T1000 (cell line): ENCODE data around the gene MRFAP1L1.
A peak's percentile ranks its signal among the peaks of the same experiment; 100 is the strongest.
"Not testable (repeated sequence)": the region's sequence is repeated elsewhere in the genome, so short reads cannot be mapped to it uniquely, and the experiment has no call there.

Source experiments
- DNase-seq: peaks from one replicate; lab custom pipeline; 2025; ENCODE audit warnings: mixed read lengths; lab: John Stamatoyannopoulos, UW

The MRFAP1L1 gene

GRCh38 chr4:6734165-6734786 lies 24.6 kb upstream of the MRFAP1L1 start:
- no peak for DNase-seq

GRCh38 chr4:6733358-6734164 lies 23.9 kb upstream of the MRFAP1L1 start:
- DNase-seq: no peak

- no peak for DNase-seq
Observed at GRCh38 chr4:6732441-6733357, 23.0 kb upstream of the MRFAP1L1 start.

- DNase-seq: no peak
Observed at GRCh38 chr4:6731780-6732179, 22.1 kb upstream of the MRFAP1L1 start.

GRCh38 chr4:6731318-6731675 lies 21.6 kb upstream of the MRFAP1L1 start:
- no peak for DNase-seq

- no peak for DNase-seq
Observed at GRCh38 chr4:6730603-6731317, 21.1 kb upstream of the MRFAP1L1 start.

GRCh38 chr4:6728320-6729029 lies 18.8 kb upstream of the MRFAP1L1 start:
- DNase-seq: no peak

- DNase-seq: no peak
Observed at GRCh38 chr4:6727943-6728250, 18.2 kb upstream of the MRFAP1L1 start.

- DNase-seq: no peak
Observed at GRCh38 chr4:6727081-6727942, 17.6 kb upstream of the MRFAP1L1 start.

- DNase-seq: not testable (repeated sequence)
Observed at GRCh38 chr4:6725427-6725961, 15.8 kb upstream of the MRFAP1L1 start.

GRCh38 chr4:6724421-6725111 lies 14.9 kb upstream of the MRFAP1L1 start:
- DNase-seq: no peak

- DNase-seq: no peak
Observed at GRCh38 chr4:6723851-6724250, 14.2 kb upstream of the MRFAP1L1 start.

GRCh38 chr4:6722891-6723290 lies 13.2 kb upstream of the MRFAP1L1 start:
- no peak for DNase-seq

- DNase-seq: no peak
Observed at GRCh38 chr4:6721121-6721520, 11.5 kb upstream of the MRFAP1L1 start.

- DNase-seq: peak; percentile 62
Observed at GRCh38 chr4:6720202-6720699, 10.6 kb upstream of the MRFAP1L1 start.

GRCh38 chr4:6719611-6720179 lies 10.0 kb upstream of the MRFAP1L1 start:
- DNase-seq: no peak

- no peak for DNase-seq
Observed at GRCh38 chr4:6718932-6719610, 9.4 kb upstream of the MRFAP1L1 start.

- DNase-seq: no peak
Observed at GRCh38 chr4:6716958-6717655, 7.4 kb upstream of the MRFAP1L1 start.
